ENCODE measurements around the gene DRD5.

Gene DRD5

GRCh38 chr4:9820343-9820742, 38.9 kb downstream of the DRD5 start:
- DNase-seq, result no peak

DNA sequence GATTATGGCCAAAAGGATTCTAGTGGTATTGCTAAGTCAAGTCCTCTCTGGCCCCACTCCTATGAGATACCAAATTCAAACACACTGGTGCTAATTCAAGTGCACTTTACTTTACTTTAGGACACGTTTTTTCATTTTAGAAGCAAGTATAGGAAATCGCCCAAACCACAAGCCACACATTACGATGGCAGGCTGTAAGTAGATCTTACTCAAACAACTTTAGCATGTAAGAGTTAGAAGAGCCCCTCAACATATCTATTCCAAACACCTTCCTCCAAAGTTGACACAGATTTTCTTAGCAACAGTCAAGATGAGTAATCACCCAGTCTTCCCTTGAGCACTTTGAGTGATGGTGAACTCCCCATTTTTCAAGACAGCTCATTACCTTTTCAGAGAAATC, 43.6 kb downstream of the DRD5 start:
- no peak for DNase-seq

DNA sequence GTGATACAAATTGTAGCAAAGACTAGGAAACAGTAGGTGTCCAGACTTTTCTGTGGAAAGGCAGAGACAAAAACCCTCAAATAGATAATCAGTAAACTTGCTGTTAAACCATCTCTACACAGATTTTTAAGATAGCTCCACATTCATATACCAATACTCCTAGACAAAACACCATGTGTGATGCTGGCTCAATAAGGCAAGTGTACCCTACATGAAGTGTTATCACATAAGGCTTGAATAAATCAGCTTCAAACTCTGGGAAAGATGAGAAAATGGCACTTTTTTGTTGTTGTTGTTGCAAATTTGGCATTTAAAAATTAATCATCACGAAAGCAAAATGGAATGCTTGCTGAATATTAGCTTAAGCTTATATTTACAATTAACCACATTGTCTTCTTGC, 45.1 kb downstream of the DRD5 start:
- DNase-seq, result no peak

DNA sequence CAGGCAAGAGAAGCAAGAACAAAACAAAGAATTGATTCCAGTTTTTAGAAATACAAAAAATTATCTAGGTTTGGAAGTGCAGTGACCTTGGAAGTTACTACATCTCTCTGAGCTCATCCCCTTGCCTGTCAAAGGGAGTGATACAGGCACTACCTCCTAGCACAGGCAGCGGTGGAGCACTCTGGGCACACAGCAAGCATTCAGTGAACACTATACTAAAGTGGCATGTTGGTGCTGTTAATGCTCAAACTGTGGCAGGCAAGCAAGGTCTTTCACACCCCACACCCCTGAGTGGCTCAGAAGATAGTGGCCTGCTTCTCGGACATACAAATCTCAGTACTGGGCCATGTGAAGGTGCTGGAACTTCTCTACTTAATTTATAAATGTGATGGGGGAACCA, 51.2 kb downstream of the DRD5 start:
- DNase-seq, result no peak

DNA sequence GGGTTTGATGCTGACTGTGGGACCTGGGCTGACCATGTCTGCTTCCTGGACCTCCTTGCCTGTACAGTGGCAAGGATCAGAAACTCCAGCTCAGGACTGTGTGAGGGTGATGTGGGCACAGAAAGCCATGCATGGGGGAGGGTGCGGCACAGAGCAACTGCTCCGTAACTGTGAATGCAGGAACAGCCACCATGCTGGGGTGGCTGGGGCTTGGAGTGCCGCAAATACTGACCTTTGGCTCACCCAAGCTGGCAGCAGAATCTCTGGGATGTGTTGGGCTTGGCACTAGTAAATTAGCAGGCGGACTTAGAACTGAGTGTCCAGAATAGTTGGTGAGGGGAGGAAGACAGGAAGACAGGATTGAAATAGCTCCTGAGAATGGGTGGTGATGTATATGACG, 52.0 kb downstream of the DRD5 start:
- DNase-seq, result no peak
